ENCODE measurements around the gene RENBP. TPM values are rescaled to one million over a fixed set of nuclear protein-coding genes. Genes with fewer than 3 reads are reported as not detected.
A peak's percentile ranks its signal among the peaks of the same experiment; 100 is the strongest.

RENBP gene
- total and polyA plus RNA-seq, 2 of the 13 experiments (the other 11 are each of a cell fraction or from before 2014, with no cell fraction given), result 1.4 to 2.6 TPM

GRCh38 chrX:153934148-153934761, 10.2 kb downstream of the RENBP start:
- Histone ChIP-seq H3K4me1 (ENCODE audit: insufficient read depth, low read length) (peaks cover 13% of the 10 kb centered on the region), H3K9me3 (ENCODE audit: low read length) (no peaks in the 10 kb centered on the region), H3K79me2 (ENCODE audit: insufficient read depth, low read length) (peaks cover 9% of the 10 kb centered on the region), H3K36me3 (replicated peaks in 1 of 2; ENCODE audit: control insufficient read depth in 1 of 2, insufficient read depth in 2 of 2, low read length in 2 of 2) (peaks cover 1 to 8% of the 10 kb centered on the region in 2 experiments; a peak in 1 of 5 replicates), H3K4me3 (replicated peaks in 1 of 3; ENCODE audit: insufficient read depth in 1 of 3, low read depth in 2 of 3, low read length in 3 of 3) (peak overlapping the region; percentile 67 to 81 (median 80)), H3K27me3 (ENCODE audit: control insufficient read depth in 1 of 2, insufficient read depth in 2 of 2, low read length in 2 of 2) (no peaks in the 10 kb centered on the region), H3K4me2 (ENCODE audit: low read depth, low read length) (peak overlapping the region; percentile 76), H3K9ac (ENCODE audit: insufficient read depth, low read depth, low read length) (peak overlapping the region; percentile 78), H2AFZ (ENCODE audit: low read length) (no peak overlapping the region), H3K27ac (ENCODE audit: extremely low read length, insufficient read depth, low read length) (peak overlapping the region; percentile 40), H4K20me1 (ENCODE audit: insufficient read depth, low read length) (no peaks in the 10 kb centered on the region)
- TSS peak; percentile 50 for BruUV-seq (replicated peaks)
- no CpG with 5 or more reads among the region's 33 CpGs for WGBS (ENCODE audit: low lambda C conversion rate)
- intact Hi-C loops (cut with micrococcal nuclease; ENCODE audit: unreplicated experiment) (no loop called here), in situ Hi-C loops (cut with HindIII; ENCODE audit: extremely low pct_ligation_motif_present, low pct_unique_long_range_greater_than_20kb) (no loop called here)
- TF ChIP-seq ZNF629 (CRISPR knock-in tag; conservative IDR thresholded peaks at IDR 0.05) (no peak), ARNT2 (CRISPR knock-in tag; IDR thresholded peaks at IDR 0.05; ENCODE audit: low read depth) (0 out of 2 replicates have a peak, but pooled peaks have one; percentile 16), ZNF576 (CRISPR knock-in tag; IDR thresholded peaks at IDR 0.05) (no peak), YEATS4 (CRISPR knock-in tag; IDR thresholded peaks at IDR 0.05; ENCODE audit: borderline replicate concordance) (no peak), UBTF (CRISPR knock-in tag; IDR thresholded peaks at IDR 0.05) (peak; percentile 36; the same call in 1 of the 2 replicates), AGO2 (optimal IDR thresholded peaks at IDR 0.05; ENCODE audit: low read depth, low read length) (peak; percentile 30), ZNF501 (CRISPR knock-in tag; IDR thresholded peaks at IDR 0.05) (no peak), KDM2A (CRISPR knock-in tag; IDR thresholded peaks at IDR 0.05; ENCODE audit: borderline replicate concordance, low read depth) (peak; percentile 37; the same call in 1 of the 2 replicates)
- ATAC-seq (no peak; the same call in 2 of the 3 replicates), DNase-seq (ENCODE audit: low spot score) (no peak), FAIRE-seq (no peak)
- ChIA-PET POLR2A (interaction anchor here (1.2 to 2.6 kb wide), 5 partner anchors 8 to 207 kb away, joined by 4 to 20 read pairs (median 5); partner anchors contain the start of genes ARHGAP4 and RENBP), CTCF (ENCODE audit: low intra/inter-chr PET ratio, low total read pairs) (no interaction called here)

Data from HepG2 (cell line).